Left renal pelvis (tissue), 4 donors: ENCODE measurements around the gene FFAR2. TPM values are rescaled to one million over a fixed set of nuclear protein-coding genes. Genes with fewer than 3 reads are reported as not detected.
"Not testable (repeated sequence)": the region's sequence is repeated elsewhere in the genome, so short reads cannot be mapped to it uniquely, and the experiment has no call there.

ENCODE experiments used
- DNase-seq, 4 donors: peaks; one replicate each; pipeline ENCODE4 v3.0.0-alpha.2; 2013; ENCODE audit warnings: low read depth in 4 of 4, low spot score in 3 of 4
- polyA plus RNA-seq, 4 donors: library from polyadenylated mRNA; unstranded; fragments of 120-200 nt; gene quantifications; one replicate each; pipeline ENCODE4 v1.2.1, GENCODE V29; 2013; ENCODE audit not compliant: insufficient read length in 4 of 4

The FFAR2 gene
- polyA plus RNA-seq, 4 donors = 0.19 to 1.4 (median 0.47) TPM

- DNase-seq = no peak
Measured at GRCh38 chr19:35451338-35452096, 3.5 kb downstream of the FFAR2 start.

- DNase-seq = no peak
Measured at GRCh38 chr19:35454663-35455062, 6.6 kb downstream of the FFAR2 start.

- DNase-seq = no peak
Measured at GRCh38 chr19:35455616-35456201, 7.7 kb downstream of the FFAR2 start.

- DNase-seq = no peak
Measured at GRCh38 chr19:35457173-35457572, 9.1 kb downstream of the FFAR2 start.

- DNase-seq = no peak
Measured at GRCh38 chr19:35458192-35458591, 10.1 kb downstream of the FFAR2 start.

GRCh38 chr19:35458731-35459391 is 10.8 kb downstream of the FFAR2 start:
- DNase-seq = no peak

GRCh38 chr19:35459414-35460082 is 11.5 kb downstream of the FFAR2 start:
- no peak for DNase-seq

- no peak for DNase-seq
Measured at GRCh38 chr19:35460608-35461007, 12.6 kb downstream of the FFAR2 start.

GRCh38 chr19:35461060-35461459 is 13.0 kb downstream of the FFAR2 start:
- DNase-seq = no peak

GRCh38 chr19:35461788-35462187 is 13.7 kb downstream of the FFAR2 start:
- not testable (repeated sequence) for DNase-seq

GRCh38 chr19:35462476-35462953 is 14.5 kb downstream of the FFAR2 start:
- no peak for DNase-seq

GRCh38 chr19:35462956-35463355 is 14.9 kb downstream of the FFAR2 start:
- DNase-seq = not testable (repeated sequence)

- no peak for DNase-seq
Measured at GRCh38 chr19:35466259-35466658, 18.2 kb downstream of the FFAR2 start.

GRCh38 chr19:35468637-35469036 is 20.6 kb downstream of the FFAR2 start:
- DNase-seq = no peak

GRCh38 chr19:35470128-35470527 is 22.1 kb downstream of the FFAR2 start:
- DNase-seq = no peak

- DNase-seq = not testable (repeated sequence)
Measured at GRCh38 chr19:35471075-35471474, 23.0 kb downstream of the FFAR2 start.

- no peak for DNase-seq
Measured at GRCh38 chr19:35471946-35472345, 23.9 kb downstream of the FFAR2 start.

GRCh38 chr19:35474104-35474503 is 26.0 kb downstream of the FFAR2 start:
- DNase-seq = no peak

- DNase-seq = not testable (repeated sequence)
Measured at GRCh38 chr19:35474594-35474993, 26.5 kb downstream of the FFAR2 start.

GRCh38 chr19:35476149-35476548 is 28.1 kb downstream of the FFAR2 start:
- DNase-seq = no peak
